Trophoblast cell (in vitro differentiated cells and primary cell): ENCODE measurements around the gene LOC128125822.

Experiments used
- DNase-seq, 2 donors: peaks; one replicate each; pipeline ENCODE4 v3.0.0-alpha.2; 2016
- H2AFZ ChIP-seq: 2 replicates; pipeline ENCODE4 v1.6.1; 2013; ENCODE audit warnings: low read length, moderate library complexity, mild to moderate bottlenecking; ENCODE audit not compliant: insufficient read depth, poor library complexity
- H2AK5ac ChIP-seq: 2 replicates; pipeline ENCODE4 v1.6.1; 2013; ENCODE audit warnings: mild to moderate bottlenecking, low read length
- H2BK120ac ChIP-seq: 2 replicates; pipeline ENCODE4 v1.6.1; 2013; ENCODE audit warnings: low read length, mild to moderate bottlenecking, moderate library complexity; ENCODE audit not compliant: insufficient read depth, poor library complexity
- H2BK12ac ChIP-seq: 2 replicates; pipeline ENCODE4 v1.6.1; 2013; ENCODE audit warnings: mild to moderate bottlenecking, low read length, moderate library complexity
- H2BK5ac ChIP-seq: 2 replicates; pipeline ENCODE4 v1.6.1; 2013; ENCODE audit warnings: low read length, low read depth, moderate library complexity, mild to moderate bottlenecking; ENCODE audit not compliant: poor library complexity
- H3K14ac ChIP-seq: 2 replicates; pipeline ENCODE4 v1.6.1; 2013; ENCODE audit warnings: mild to moderate bottlenecking, low read length
- H3K18ac ChIP-seq: 2 replicates; pipeline ENCODE4 v1.6.1; 2013; ENCODE audit warnings: mild to moderate bottlenecking, low read length
- H3K23ac ChIP-seq: 2 replicates; pipeline ENCODE4 v1.6.1; 2013; ENCODE audit warnings: low read length
- H3K27ac ChIP-seq: 2 replicates; pipeline ENCODE4 v1.5.1; 2013; ENCODE audit warnings: low read depth, mild to moderate bottlenecking, inconsistent platforms, low read length, moderate library complexity
- H3K27me3 ChIP-seq: 2 replicates; pipeline ENCODE4 v1.6.1; 2013; ENCODE audit warnings: inconsistent platforms, mild to moderate bottlenecking, low read length, moderate library complexity; ENCODE audit not compliant: insufficient read depth
- H3K36me3 ChIP-seq, 2 experiments: 1 replicate in 1 of 2; 2 replicates in 1 of 2; pipeline ENCODE4 v1.6.1; 2013; ENCODE audit warnings: low read length in 2 of 2, mild to moderate bottlenecking in 2 of 2, moderate library complexity in 1 of 2; ENCODE audit not compliant: insufficient read depth in 2 of 2, control insufficient read depth in 1 of 2
- H3K4ac ChIP-seq: 2 replicates; pipeline ENCODE4 v1.6.1; 2013; ENCODE audit warnings: low read depth, mild to moderate bottlenecking, low read length, moderate library complexity
- H3K4me1 ChIP-seq, 2 experiments: 1 replicate in 1 of 2; 2 replicates in 1 of 2; pipeline ENCODE4 v1.6.1; 2013; ENCODE audit warnings: low read length in 2 of 2, mild to moderate bottlenecking in 2 of 2, moderate library complexity in 1 of 2; ENCODE audit not compliant: insufficient read depth in 2 of 2, control insufficient read depth in 1 of 2
- H3K4me2 ChIP-seq: 2 replicates; pipeline ENCODE4 v1.6.1; 2013; ENCODE audit warnings: inconsistent platforms, mild to moderate bottlenecking, low read length, moderate library complexity
- H3K4me3 ChIP-seq: 2 replicates; pipeline ENCODE4 v1.5.1; 2013; ENCODE audit warnings: mild to moderate bottlenecking, low read depth, low read length, inconsistent platforms
- H3K79me1 ChIP-seq: one replicate; pipeline ENCODE4 v1.6.1; 2013; ENCODE audit warnings: low read length
- H3K79me2 ChIP-seq: 2 replicates; pipeline ENCODE4 v1.6.1; 2013; ENCODE audit warnings: low read length, mild to moderate bottlenecking; ENCODE audit not compliant: control insufficient read depth, insufficient read depth, poor library complexity
- H3K9ac ChIP-seq: 2 replicates; pipeline ENCODE4 v1.6.1; 2013; ENCODE audit warnings: mild to moderate bottlenecking, low read length
- H3K9me3 ChIP-seq: 2 replicates; pipeline ENCODE4 v1.6.1; 2013; ENCODE audit warnings: low read depth, mild to moderate bottlenecking, control low read depth, inconsistent platforms, low read length; ENCODE audit not compliant: insufficient read depth
- H4K12ac ChIP-seq: 2 replicates; pipeline ENCODE4 v1.6.1; 2013; ENCODE audit warnings: low read depth, mild to moderate bottlenecking, low read length, moderate library complexity
- H4K8ac ChIP-seq: 2 replicates; pipeline ENCODE4 v1.6.1; 2013; ENCODE audit warnings: low read depth, mild to moderate bottlenecking, low read length, moderate library complexity
- H4K91ac ChIP-seq: one replicate; pipeline ENCODE4 v1.6.1; 2013; ENCODE audit warnings: low read depth, mild to moderate bottlenecking, low read length, moderate library complexity
- WGBS: extraction: QIAGEN DNeasy Blood & Tissue Kit; methylation state at CpG from one replicate; pipeline ENCODE4 v1.1.7; 2013; ENCODE audit warnings: missing lambda C conversion rate; ENCODE audit not compliant: insufficient read length, insufficient coverage; ENCODE audit errors: extremely low coverage; 5-methylcytosine and 5-hydroxymethylcytosine counted together

Gene LOC128125822

GRCh38 chr6:63561288-63561687 is 11.0 kb upstream of the LOC128125822 start:
- Histone ChIP-seq H3K23ac (no peak overlapping the region), H3K4me2 (no peak overlapping the region), H3K14ac (no peak overlapping the region), H2BK120ac (no peak overlapping the region), H3K79me2 (no peaks in the 10 kb centered on the region), H3K79me1 (no peaks in the 10 kb centered on the region), H4K12ac (no peak overlapping the region), H3K36me3 (no peaks in the 10 kb centered on the region), H3K4ac (no peak overlapping the region), H3K27ac (no peak overlapping the region), H3K4me1 (no peaks in the 10 kb centered on the region), H3K27me3 (no peaks in the 10 kb centered on the region), H3K9me3 (no peaks in the 10 kb centered on the region), H2BK12ac (no peak overlapping the region), H3K9ac (no peak overlapping the region), H2BK5ac (no peak overlapping the region), H4K91ac (no peak overlapping the region), H3K18ac (no peak overlapping the region), H2AK5ac (no peak overlapping the region), H4K8ac (no peak overlapping the region), H3K4me3 (no peak overlapping the region), H2AFZ (no peak overlapping the region)
- WGBS: no CpG with 5 or more reads among the region's 2 CpGs
- DNase-seq: no peak

GRCh38 chr6:63563235-63563634 is 9.0 kb upstream of the LOC128125822 start:
- H3K18ac ChIP-seq: no peak overlapping the region
- no peaks in the 10 kb centered on the region for H3K27me3 ChIP-seq
- H4K12ac ChIP-seq: no peak overlapping the region
- H3K36me3 ChIP-seq: no peaks in the 10 kb centered on the region
- H2AFZ ChIP-seq: no peak overlapping the region
- DNase-seq: no peak
- WGBS: no CpG with 5 or more reads among the region's 1 CpG
- no peak overlapping the region for H2BK5ac ChIP-seq
- no peak overlapping the region for H3K4ac ChIP-seq
- no peak overlapping the region for H3K9ac ChIP-seq
- H3K27ac ChIP-seq: no peak overlapping the region
- H3K9me3 ChIP-seq: no peaks in the 10 kb centered on the region
- H3K4me3 ChIP-seq: no peak overlapping the region
- no peaks in the 10 kb centered on the region for H3K79me1 ChIP-seq
- H4K8ac ChIP-seq: no peak overlapping the region
- H3K79me2 ChIP-seq: no peaks in the 10 kb centered on the region
- no peak overlapping the region for H3K23ac ChIP-seq
- H2BK12ac ChIP-seq: no peak overlapping the region
- no peak overlapping the region for H4K91ac ChIP-seq
- no peak overlapping the region for H2BK120ac ChIP-seq
- H2AK5ac ChIP-seq: no peak overlapping the region
- peaks cover 0 to 2% of the 10 kb centered on the region in 2 experiments for H3K4me1 ChIP-seq
- H3K4me2 ChIP-seq: no peak overlapping the region
- H3K14ac ChIP-seq: no peak overlapping the region

GRCh38 chr6:63565058-63565726 is 7.1 kb upstream of the LOC128125822 start:
- Histone ChIP-seq H2BK120ac (no peak overlapping the region), H2AFZ (no peak overlapping the region), H2BK12ac (peak overlapping the region; percentile 15), H3K23ac (no peak overlapping the region), H3K36me3 (no peaks in the 10 kb centered on the region), H3K4ac (no peak overlapping the region), H2AK5ac (no peak overlapping the region), H4K12ac (no peak overlapping the region), H3K27me3 (no peaks in the 10 kb centered on the region), H3K4me1 (peaks cover 0 to 2% of the 10 kb centered on the region in 2 experiments), H3K4me2 (no peak overlapping the region), H3K4me3 (no peak overlapping the region), H4K91ac (peak overlapping the region; percentile 4), H3K79me1 (no peaks in the 10 kb centered on the region), H2BK5ac (no peak overlapping the region), H3K9me3 (no peaks in the 10 kb centered on the region), H3K27ac (no peak overlapping the region), H3K79me2 (no peaks in the 10 kb centered on the region), H3K9ac (no peak overlapping the region), H4K8ac (no peak overlapping the region), H3K18ac (no peak overlapping the region), H3K14ac (no peak overlapping the region)
- DNase-seq: peak; percentile 43 to 58
- WGBS: no CpG with 5 or more reads among the region's 4 CpGs

- H3K79me1 ChIP-seq: no peaks in the 10 kb centered on the region
- peaks cover 0 to 2% of the 10 kb centered on the region in 2 experiments for H3K4me1 ChIP-seq
- H2BK12ac ChIP-seq: no peak overlapping the region
- no peak overlapping the region for H3K9ac ChIP-seq
- no peak overlapping the region for H3K4ac ChIP-seq
- no peak overlapping the region for H3K23ac ChIP-seq
- no peaks in the 10 kb centered on the region for H3K27me3 ChIP-seq
- no peak overlapping the region for H2BK120ac ChIP-seq
- H4K8ac ChIP-seq: no peak overlapping the region
- no peaks in the 10 kb centered on the region for H3K79me2 ChIP-seq
- H3K4me2 ChIP-seq: peak overlapping the region; percentile 31
- no peak overlapping the region for H3K4me3 ChIP-seq
- H2BK5ac ChIP-seq: no peak overlapping the region
- no peak for DNase-seq
- H3K14ac ChIP-seq: no peak overlapping the region
- H3K27ac ChIP-seq: peak overlapping the region; percentile 65
- WGBS: no CpG with 5 or more reads among the region's 4 CpGs
- H2AK5ac ChIP-seq: no peak overlapping the region
- H3K36me3 ChIP-seq: no peaks in the 10 kb centered on the region
- no peak overlapping the region for H4K12ac ChIP-seq
- no peaks in the 10 kb centered on the region for H3K9me3 ChIP-seq
- no peak overlapping the region for H4K91ac ChIP-seq
- no peak overlapping the region for H2AFZ ChIP-seq
- H3K18ac ChIP-seq: no peak overlapping the region
Measured at GRCh38 chr6:63565727-63566596, 6.3 kb upstream of the LOC128125822 start.
